HEK293 (cell line): Measurements from ENCODE around the gene LRCH4.

Experiments
- GLIS1 ChIP-seq: fragments of 450-650 bp; formaldehyde crosslinking; IDR thresholded peaks from 2 replicates; pipeline ENCODE4 v1.5.1; 2016; ENCODE audit warnings: missing biosample characterization, missing genetic modification characterization
- GLIS2 ChIP-seq: fragments of 450-650 bp; formaldehyde crosslinking; IDR thresholded peaks from 2 replicates; pipeline ENCODE4 v1.5.1; 2016; ENCODE audit warnings: missing biosample characterization, missing genetic modification characterization
- IKZF3 ChIP-seq: fragments of 450-650 bp; IDR thresholded peaks from 2 replicates; pipeline ENCODE4 v1.5.0; 2018; ENCODE audit warnings: missing biosample characterization, mild to moderate bottlenecking, missing genetic modification characterization, moderate library complexity
- SP7 ChIP-seq: fragments of 450-650 bp; formaldehyde crosslinking; IDR thresholded peaks from 2 replicates; pipeline ENCODE4 v1.5.1; 2016; ENCODE audit warnings: missing biosample characterization, missing genetic modification characterization
- ZFP41 ChIP-seq: fragments of 450-650 bp; formaldehyde crosslinking; IDR thresholded peaks from 2 replicates; pipeline ENCODE4 v1.5.1; 2016; ENCODE audit warnings: missing biosample characterization, missing genetic modification characterization, borderline replicate concordance
- ZIC2 ChIP-seq: fragments of 450-650 bp; formaldehyde crosslinking; IDR thresholded peaks from 2 replicates; pipeline ENCODE4 v1.5.1; 2016; ENCODE audit warnings: missing biosample characterization, missing genetic modification characterization
- ZNF114 ChIP-seq: fragments of 450-650 bp; formaldehyde crosslinking; IDR thresholded peaks from 2 replicates; pipeline ENCODE4 v1.5.0; 2017; ENCODE audit warnings: missing biosample characterization, missing genetic modification characterization
- ZNF146 ChIP-seq: fragments of 450-650 bp; formaldehyde crosslinking; IDR thresholded peaks from 2 replicates; pipeline ENCODE4 v1.5.1; 2016; ENCODE audit warnings: missing biosample characterization, missing genetic modification characterization
- ZNF292 ChIP-seq: fragments of 450-650 bp; formaldehyde crosslinking; IDR thresholded peaks from 2 replicates; pipeline ENCODE4 v1.5.1; 2016; ENCODE audit warnings: low read depth, missing biosample characterization, missing genetic modification characterization, borderline replicate concordance
- ZNF350 ChIP-seq: fragments of 450-650 bp; formaldehyde crosslinking; IDR thresholded peaks from 2 replicates; pipeline ENCODE4 v1.5.0; 2017; ENCODE audit warnings: missing biosample characterization, mild to moderate bottlenecking, missing genetic modification characterization
- ZNF416 ChIP-seq: fragments of 450-650 bp; formaldehyde crosslinking; IDR thresholded peaks from 2 replicates; pipeline ENCODE4 v1.5.1; 2016; ENCODE audit warnings: missing biosample characterization, missing genetic modification characterization
- ZNF48 ChIP-seq: fragments of 450-650 bp; formaldehyde crosslinking; IDR thresholded peaks from 2 replicates; pipeline ENCODE4 v1.5.1; 2016; ENCODE audit warnings: missing biosample characterization, missing genetic modification characterization
- ZNF514 ChIP-seq: fragments of 450-650 bp; formaldehyde crosslinking; IDR thresholded peaks from 2 replicates; pipeline ENCODE4 v1.5.1; 2016; ENCODE audit warnings: missing biosample characterization, missing genetic modification characterization
- ZNF555 ChIP-seq: fragments of 450-650 bp; formaldehyde crosslinking; conservative IDR thresholded peaks from 2 replicates; pipeline ENCODE4 v1.5.1; 2017; ENCODE audit warnings: missing biosample characterization, mild to moderate bottlenecking, missing genetic modification characterization, inconsistent platforms
- ZNF624 ChIP-seq: fragments of 450-650 bp; formaldehyde crosslinking; IDR thresholded peaks from 2 replicates; pipeline ENCODE4 v1.5.1; 2017; ENCODE audit warnings: missing biosample characterization, missing genetic modification characterization
- ZNF707 ChIP-seq: fragments of 450-650 bp; formaldehyde crosslinking; IDR thresholded peaks from 2 replicates; pipeline ENCODE4 v1.5.1; 2016; ENCODE audit warnings: missing biosample characterization, missing genetic modification characterization
- ZNF777 ChIP-seq: fragments of 450-650 bp; formaldehyde crosslinking; IDR thresholded peaks from 2 replicates; pipeline ENCODE4 v1.5.1; 2017; ENCODE audit warnings: missing biosample characterization, missing genetic modification characterization, borderline replicate concordance
- ZNF792 ChIP-seq: fragments of 450-650 bp; formaldehyde crosslinking; IDR thresholded peaks from 2 replicates; pipeline ENCODE4 v1.5.1; 2016; ENCODE audit warnings: missing biosample characterization, missing genetic modification characterization
- ZNF843 ChIP-seq: fragments of 450-650 bp; formaldehyde crosslinking; IDR thresholded peaks from 2 replicates; pipeline ENCODE4 v1.5.1; 2016; ENCODE audit warnings: missing biosample characterization, missing genetic modification characterization
- TF ChIP-seq, protein P1 (sequence below): fragments of 450-650 bp; formaldehyde crosslinking; IDR thresholded peaks from 2 replicates; pipeline ENCODE4 v1.5.1; 2016; ENCODE audit warnings: missing biosample characterization, missing genetic modification characterization
- TF ChIP-seq, protein P2 (sequence below): fragments of 450-650 bp; formaldehyde crosslinking; IDR thresholded peaks from 2 replicates; pipeline ENCODE4 v1.5.1; 2016; ENCODE audit warnings: missing biosample characterization, missing genetic modification characterization
- TF ChIP-seq, protein P3 (sequence below): IDR thresholded peaks from 2 replicates; pipeline ENCODE4 v1.6.1; 2011; ENCODE audit warnings: mild to moderate bottlenecking, low read depth, low read length, borderline replicate concordance
- TF ChIP-seq, protein P4 (sequence below): fragments of 450-650 bp; formaldehyde crosslinking; IDR thresholded peaks from 2 replicates; pipeline ENCODE4 v1.5.1; 2016; ENCODE audit warnings: missing biosample characterization, missing genetic modification characterization, borderline replicate concordance
- TF ChIP-seq, protein P5 (sequence below): fragments of 450-650 bp; formaldehyde crosslinking; IDR thresholded peaks from 2 replicates; pipeline ENCODE4 v1.5.1; 2016; ENCODE audit warnings: missing biosample characterization, missing genetic modification characterization
- TF ChIP-seq, protein P6 (sequence below): fragments of 450-650 bp; formaldehyde crosslinking; IDR thresholded peaks from 2 replicates; pipeline ENCODE4 v1.5.1; 2016; ENCODE audit warnings: missing biosample characterization, missing genetic modification characterization
- TF ChIP-seq, protein P7 (sequence below): fragments of 450-650 bp; IDR thresholded peaks from 2 replicates; pipeline ENCODE4 v1.5.1; 2018; ENCODE audit warnings: missing biosample characterization, mild to moderate bottlenecking, missing genetic modification characterization
- TF ChIP-seq, protein P8 (sequence below): fragments of 450-650 bp; formaldehyde crosslinking; IDR thresholded peaks from 2 replicates; pipeline ENCODE4 v1.5.1; 2016; ENCODE audit warnings: missing biosample characterization, missing genetic modification characterization

Gene LRCH4

DNA sequence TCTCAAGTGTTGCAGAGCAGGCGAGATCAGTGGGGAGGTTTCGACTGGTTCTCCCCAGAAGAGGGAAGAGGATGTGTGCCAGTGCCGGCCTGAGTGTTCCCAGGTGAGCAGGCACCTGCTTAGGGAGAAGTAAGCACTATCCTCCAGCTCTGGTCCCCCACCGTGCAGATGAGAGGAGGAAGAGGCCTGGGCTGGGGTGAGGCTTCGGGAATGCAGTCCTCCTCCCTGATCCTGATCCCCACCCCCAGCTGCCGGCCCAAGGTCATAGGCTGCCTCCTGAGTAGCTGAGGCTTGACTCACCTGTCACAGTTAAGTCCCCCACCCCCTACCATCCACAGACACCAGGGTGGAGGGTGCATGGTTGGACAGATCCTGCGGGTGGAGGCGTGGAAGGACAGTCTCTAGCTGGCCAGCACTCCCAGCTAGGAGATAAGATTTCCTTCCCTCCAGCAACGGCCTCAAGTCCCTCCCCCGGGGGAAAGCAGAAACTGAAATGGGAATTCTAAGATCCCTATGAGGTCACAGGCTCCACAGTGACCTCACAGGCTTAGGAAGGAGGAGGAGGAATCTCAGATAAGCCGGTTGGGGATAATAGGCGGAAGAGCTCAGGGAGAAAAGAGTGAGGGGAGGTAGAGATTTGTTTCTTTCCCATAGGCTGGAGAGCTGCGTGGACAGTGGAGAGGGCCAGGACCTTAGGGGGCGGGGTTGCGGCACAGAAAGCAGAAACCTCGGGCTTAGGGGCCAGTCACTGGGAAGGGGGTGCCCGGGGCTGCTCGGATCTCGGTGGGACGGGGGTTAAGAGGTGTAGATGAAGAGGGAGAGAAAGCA lies 1.0 kb downstream of the LRCH4 start (continued):
- TF ChIP-seq, protein P1, sequence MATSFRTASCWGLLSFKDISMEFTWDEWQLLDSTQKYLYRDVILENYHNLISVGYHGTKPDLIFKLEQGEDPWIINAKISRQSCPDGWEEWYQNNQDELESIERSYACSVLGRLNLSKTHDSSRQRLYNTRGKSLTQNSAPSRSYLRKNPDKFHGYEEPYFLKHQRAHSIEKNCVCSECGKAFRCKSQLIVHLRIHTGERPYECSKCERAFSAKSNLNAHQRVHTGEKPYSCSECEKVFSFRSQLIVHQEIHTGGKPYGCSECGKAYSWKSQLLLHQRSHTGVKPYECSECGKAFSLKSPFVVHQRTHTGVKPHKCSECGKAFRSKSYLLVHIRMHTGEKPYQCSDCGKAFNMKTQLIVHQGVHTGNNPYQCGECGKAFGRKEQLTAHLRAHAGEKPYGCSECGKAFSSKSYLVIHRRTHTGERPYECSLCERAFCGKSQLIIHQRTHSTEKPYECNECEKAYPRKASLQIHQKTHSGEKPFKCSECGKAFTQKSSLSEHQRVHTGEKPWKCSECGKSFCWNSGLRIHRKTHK, result no peak
- TF ChIP-seq ZNF555 (no peak), ZNF350 (tag by site-specific recombination) (no peak), IKZF3 (tag by site-specific recombination) (0 out of 2 replicates have a peak, but pooled peaks have one; percentile 42), SP7 (peak; percentile 45), ZNF146 (tag by site-specific recombination) (no peak), ZNF624 (no peak), ZNF792 (tag by site-specific recombination) (no peak), GLIS2 (tag by site-specific recombination) (peak; percentile 56), ZNF514 (tag by site-specific recombination) (no peak), ZNF114 (tag by site-specific recombination) (no peak), ZNF292 (tag by site-specific recombination) (0 out of 2 replicates have a peak, but pooled peaks have one; percentile 5), ZNF843 (tag by site-specific recombination) (no peak), ZIC2 (tag by site-specific recombination) (peak; percentile 37; the same call in 1 of the 2 replicates), ZNF48 (tag by site-specific recombination) (no peak), GLIS1 (tag by site-specific recombination) (peak; percentile 83), ZNF707 (no peak), ZNF777 (tag by site-specific recombination) (no peak), ZNF416 (tag by site-specific recombination) (no peak), ZFP41 (tag by site-specific recombination) (no peak)
- TF ChIP-seq, protein P2, sequence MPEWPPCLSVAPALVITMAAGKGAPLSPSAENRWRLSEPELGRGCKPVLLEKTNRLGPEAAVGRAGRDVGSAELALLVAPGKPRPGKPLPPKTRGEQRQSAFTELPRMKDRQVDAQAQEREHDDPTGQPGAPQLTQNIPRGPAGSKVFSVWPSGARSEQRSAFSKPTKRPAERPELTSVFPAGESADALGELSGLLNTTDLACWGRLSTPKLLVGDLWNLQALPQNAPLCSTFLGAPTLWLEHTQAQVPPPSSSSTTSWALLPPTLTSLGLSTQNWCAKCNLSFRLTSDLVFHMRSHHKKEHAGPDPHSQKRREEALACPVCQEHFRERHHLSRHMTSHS (tag by site-specific recombination), result no peak
- TF ChIP-seq, protein P3, sequence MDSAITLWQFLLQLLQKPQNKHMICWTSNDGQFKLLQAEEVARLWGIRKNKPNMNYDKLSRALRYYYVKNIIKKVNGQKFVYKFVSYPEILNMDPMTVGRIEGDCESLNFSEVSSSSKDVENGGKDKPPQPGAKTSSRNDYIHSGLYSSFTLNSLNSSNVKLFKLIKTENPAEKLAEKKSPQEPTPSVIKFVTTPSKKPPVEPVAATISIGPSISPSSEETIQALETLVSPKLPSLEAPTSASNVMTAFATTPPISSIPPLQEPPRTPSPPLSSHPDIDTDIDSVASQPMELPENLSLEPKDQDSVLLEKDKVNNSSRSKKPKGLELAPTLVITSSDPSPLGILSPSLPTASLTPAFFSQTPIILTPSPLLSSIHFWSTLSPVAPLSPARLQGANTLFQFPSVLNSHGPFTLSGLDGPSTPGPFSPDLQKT, result no peak
- TF ChIP-seq, protein P4, sequence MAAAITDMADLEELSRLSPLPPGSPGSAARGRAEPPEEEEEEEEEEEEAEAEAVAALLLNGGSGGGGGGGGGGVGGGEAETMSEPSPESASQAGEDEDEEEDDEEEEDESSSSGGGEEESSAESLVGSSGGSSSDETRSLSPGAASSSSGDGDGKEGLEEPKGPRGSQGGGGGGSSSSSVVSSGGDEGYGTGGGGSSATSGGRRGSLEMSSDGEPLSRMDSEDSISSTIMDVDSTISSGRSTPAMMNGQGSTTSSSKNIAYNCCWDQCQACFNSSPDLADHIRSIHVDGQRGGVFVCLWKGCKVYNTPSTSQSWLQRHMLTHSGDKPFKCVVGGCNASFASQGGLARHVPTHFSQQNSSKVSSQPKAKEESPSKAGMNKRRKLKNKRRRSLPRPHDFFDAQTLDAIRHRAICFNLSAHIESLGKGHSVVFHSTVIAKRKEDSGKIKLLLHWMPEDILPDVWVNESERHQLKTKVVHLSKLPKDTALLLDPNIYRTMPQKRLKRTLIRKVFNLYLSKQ (tag by site-specific recombination), result no peak
- TF ChIP-seq, protein P5, sequence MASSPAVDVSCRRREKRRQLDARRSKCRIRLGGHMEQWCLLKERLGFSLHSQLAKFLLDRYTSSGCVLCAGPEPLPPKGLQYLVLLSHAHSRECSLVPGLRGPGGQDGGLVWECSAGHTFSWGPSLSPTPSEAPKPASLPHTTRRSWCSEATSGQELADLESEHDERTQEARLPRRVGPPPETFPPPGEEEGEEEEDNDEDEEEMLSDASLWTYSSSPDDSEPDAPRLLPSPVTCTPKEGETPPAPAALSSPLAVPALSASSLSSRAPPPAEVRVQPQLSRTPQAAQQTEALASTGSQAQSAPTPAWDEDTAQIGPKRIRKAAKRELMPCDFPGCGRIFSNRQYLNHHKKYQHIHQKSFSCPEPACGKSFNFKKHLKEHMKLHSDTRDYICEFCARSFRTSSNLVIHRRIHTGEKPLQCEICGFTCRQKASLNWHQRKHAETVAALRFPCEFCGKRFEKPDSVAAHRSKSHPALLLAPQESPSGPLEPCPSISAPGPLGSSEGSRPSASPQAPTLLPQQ (tag by site-specific recombination), result no peak
- TF ChIP-seq, protein P6, sequence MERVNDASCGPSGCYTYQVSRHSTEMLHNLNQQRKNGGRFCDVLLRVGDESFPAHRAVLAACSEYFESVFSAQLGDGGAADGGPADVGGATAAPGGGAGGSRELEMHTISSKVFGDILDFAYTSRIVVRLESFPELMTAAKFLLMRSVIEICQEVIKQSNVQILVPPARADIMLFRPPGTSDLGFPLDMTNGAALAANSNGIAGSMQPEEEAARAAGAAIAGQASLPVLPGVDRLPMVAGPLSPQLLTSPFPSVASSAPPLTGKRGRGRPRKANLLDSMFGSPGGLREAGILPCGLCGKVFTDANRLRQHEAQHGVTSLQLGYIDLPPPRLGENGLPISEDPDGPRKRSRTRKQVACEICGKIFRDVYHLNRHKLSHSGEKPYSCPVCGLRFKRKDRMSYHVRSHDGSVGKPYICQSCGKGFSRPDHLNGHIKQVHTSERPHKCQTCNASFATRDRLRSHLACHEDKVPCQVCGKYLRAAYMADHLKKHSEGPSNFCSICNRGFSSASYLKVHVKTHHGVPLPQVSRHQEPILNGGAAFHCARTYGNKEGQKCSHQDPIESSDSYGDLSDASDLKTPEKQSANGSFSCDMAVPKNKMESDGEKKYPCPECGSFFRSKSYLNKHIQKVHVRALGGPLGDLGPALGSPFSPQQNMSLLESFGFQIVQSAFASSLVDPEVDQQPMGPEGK (tag by site-specific recombination), result peak; percentile 14; the same call in 1 of the 2 replicates
- TF ChIP-seq, protein P7, sequence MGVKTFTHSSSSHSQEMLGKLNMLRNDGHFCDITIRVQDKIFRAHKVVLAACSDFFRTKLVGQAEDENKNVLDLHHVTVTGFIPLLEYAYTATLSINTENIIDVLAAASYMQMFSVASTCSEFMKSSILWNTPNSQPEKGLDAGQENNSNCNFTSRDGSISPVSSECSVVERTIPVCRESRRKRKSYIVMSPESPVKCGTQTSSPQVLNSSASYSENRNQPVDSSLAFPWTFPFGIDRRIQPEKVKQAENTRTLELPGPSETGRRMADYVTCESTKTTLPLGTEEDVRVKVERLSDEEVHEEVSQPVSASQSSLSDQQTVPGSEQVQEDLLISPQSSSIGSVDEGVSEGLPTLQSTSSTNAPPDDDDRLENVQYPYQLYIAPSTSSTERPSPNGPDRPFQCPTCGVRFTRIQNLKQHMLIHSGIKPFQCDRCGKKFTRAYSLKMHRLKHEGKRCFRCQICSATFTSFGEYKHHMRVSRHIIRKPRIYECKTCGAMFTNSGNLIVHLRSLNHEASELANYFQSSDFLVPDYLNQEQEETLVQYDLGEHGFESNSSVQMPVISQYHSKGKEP (tag by site-specific recombination), result no peak
- TF ChIP-seq, protein P8, sequence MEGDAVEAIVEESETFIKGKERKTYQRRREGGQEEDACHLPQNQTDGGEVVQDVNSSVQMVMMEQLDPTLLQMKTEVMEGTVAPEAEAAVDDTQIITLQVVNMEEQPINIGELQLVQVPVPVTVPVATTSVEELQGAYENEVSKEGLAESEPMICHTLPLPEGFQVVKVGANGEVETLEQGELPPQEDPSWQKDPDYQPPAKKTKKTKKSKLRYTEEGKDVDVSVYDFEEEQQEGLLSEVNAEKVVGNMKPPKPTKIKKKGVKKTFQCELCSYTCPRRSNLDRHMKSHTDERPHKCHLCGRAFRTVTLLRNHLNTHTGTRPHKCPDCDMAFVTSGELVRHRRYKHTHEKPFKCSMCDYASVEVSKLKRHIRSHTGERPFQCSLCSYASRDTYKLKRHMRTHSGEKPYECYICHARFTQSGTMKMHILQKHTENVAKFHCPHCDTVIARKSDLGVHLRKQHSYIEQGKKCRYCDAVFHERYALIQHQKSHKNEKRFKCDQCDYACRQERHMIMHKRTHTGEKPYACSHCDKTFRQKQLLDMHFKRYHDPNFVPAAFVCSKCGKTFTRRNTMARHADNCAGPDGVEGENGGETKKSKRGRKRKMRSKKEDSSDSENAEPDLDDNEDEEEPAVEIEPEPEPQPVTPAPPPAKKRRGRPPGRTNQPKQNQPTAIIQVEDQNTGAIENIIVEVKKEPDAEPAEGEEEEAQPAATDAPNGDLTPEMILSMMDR (tag by site-specific recombination), result no peak
